Naive thymus-derived CD8-positive, alpha-beta T cell (primary cell): Measurements from ENCODE around the gene IRF4. TPM values are rescaled to one million over a fixed set of nuclear protein-coding genes. Genes with fewer than 3 reads are reported as not detected.
A peak's percentile ranks its signal among the peaks of the same experiment; 100 is the strongest.
"Not testable (repeated sequence)": the region's sequence is repeated elsewhere in the genome, so short reads cannot be mapped to it uniquely, and the experiment has no call there.

Experiments
- ATAC-seq, 2 donors: fragments of 150-1000 bp; cut with Tn5 transposase in 1 of 2; sonication (Bioruptor Pico), chemical (Tn5 transposase) in 1 of 2; 1 replicate in 1 of 2; 2 replicates in 1 of 2; pipeline ENCODE4 v1.10.0; 2021; ENCODE audit warnings: mild to moderate bottlenecking in 2 of 2, moderate library complexity in 2 of 2
- POLR2A ChIA-PET: fragments of 350-600 bp; sonication (Branson Sonifier 250); formaldehyde crosslinking; loops from one replicate; lab custom pipeline; 2021; ENCODE audit warnings: antibody characterized with exemption; lab: Charles Lee
- DNase-seq, 10 donors: peaks; one replicate each; pipeline versions ENCODE4 v3.0.0 to v3.0.0-alpha.2; 2020 to 2022
- H3K27ac Mint-ChIP-seq, 10 donors: one replicate each; pipeline ENCODE4 v1.8.0; 2020 to 2022; ENCODE audit warnings: mild to moderate bottlenecking in 10 of 10, mixed read lengths in 10 of 10, moderate library complexity in 4 of 10, inconsistent platforms in 1 of 10
- H3K27me3 Mint-ChIP-seq, 5 donors: one replicate each; pipeline ENCODE4 v1.8.0; 2021 to 2022; ENCODE audit warnings: mixed read lengths in 5 of 5
- H3K36me3 Mint-ChIP-seq, 3 donors: one replicate each; pipeline ENCODE4 v1.8.0; 2020 to 2022; ENCODE audit warnings: mixed read lengths in 3 of 3, mild to moderate bottlenecking in 2 of 3, inconsistent platforms in 1 of 3
- H3K4me1 Mint-ChIP-seq, 4 donors: one replicate each; pipeline ENCODE4 v1.8.0; 2021 to 2022; ENCODE audit warnings: mixed read lengths in 4 of 4
- H3K4me3 Mint-ChIP-seq, 10 donors: one replicate each; pipeline ENCODE4 v1.8.0; 2020 to 2022; ENCODE audit warnings: mild to moderate bottlenecking in 10 of 10, mixed read lengths in 10 of 10, moderate library complexity in 6 of 10, inconsistent platforms in 1 of 10
- H3K9me3 Mint-ChIP-seq, 9 donors: one replicate each; pipeline ENCODE4 v1.8.0; 2020 to 2022; ENCODE audit warnings: mixed read lengths in 9 of 9, mild to moderate bottlenecking in 3 of 9, inconsistent platforms in 1 of 9, moderate library complexity in 1 of 9
- polyA plus RNA-seq, 3 donors: library from polyadenylated mRNA; unstranded; fragments of 300-500 nt; fragmentation: Illumina TruSeq; gene quantifications; one replicate each; pipeline ENCODE4 v1.2.3, GENCODE V29; 2021
- total RNA-seq, 8 experiments: library from RNA in 2 of 8; stranded (reverse) in 2 of 8; gene quantifications; one replicate each; pipeline ENCODE4 v1.2.3 and lab custom pipeline; 2021 to 2026

Gene IRF4
- total and polyA plus RNA-seq, 5 experiments from 2014 or later = 0.44 to 10.4 (median 0.97) TPM

DNA sequence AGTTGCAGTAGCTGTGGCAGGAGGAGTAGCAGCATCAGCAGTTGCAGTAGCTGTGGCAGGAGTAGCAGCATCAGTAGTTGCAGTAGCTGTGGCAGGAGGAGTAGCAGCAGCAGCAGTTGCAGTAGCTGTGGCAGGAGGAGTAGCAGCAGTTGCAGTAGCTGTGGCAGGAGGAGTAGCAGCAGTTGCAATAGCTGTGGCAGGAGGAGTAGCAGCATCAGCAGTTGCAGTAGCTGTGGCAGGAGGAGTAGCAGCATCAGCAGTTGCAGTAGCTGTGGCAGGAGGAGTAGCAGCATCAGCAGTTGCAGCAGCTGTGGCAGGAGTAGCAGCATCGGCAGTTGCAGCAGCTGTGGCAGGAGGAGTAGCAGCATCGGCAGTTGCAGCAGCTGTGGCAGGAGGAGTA, 19.7 kb upstream of the IRF4 start:
- DNase-seq, H3K27ac Mint-ChIP-seq, ATAC-seq, H3K4me3 Mint-ChIP-seq, H3K36me3 Mint-ChIP-seq: not testable (repeated sequence)
- peaks cover 10 to 15% (median 11%) of the 10 kb centered on the region in 4 donors for H3K4me1 Mint-ChIP-seq
- peaks cover 12 to 62% (median 23%) of the 10 kb centered on the region in 5 donors for H3K27me3 Mint-ChIP-seq
- POLR2A ChIA-PET = interaction anchor here (0.7 kb wide), 1 partner anchor 26 kb away, joined by 3 read pairs; no protein-coding TSS in a partner anchor
- peaks cover 0 to 14% (median 3%) of the 10 kb centered on the region in 9 donors for H3K9me3 Mint-ChIP-seq

GRCh38 chr6:372336-372911, 19.1 kb upstream of the IRF4 start:
- H3K9me3 Mint-ChIP-seq = peaks cover 0 to 13% (median 3%) of the 10 kb centered on the region in 9 donors
- DNase-seq (no peak), ATAC-seq (no peak)
- peaks cover 15 to 67% (median 27%) of the 10 kb centered on the region in 5 donors for H3K27me3 Mint-ChIP-seq
- H3K36me3 Mint-ChIP-seq = peaks cover 0 to 1% (median 0%) of the 10 kb centered on the region in 3 donors
- POLR2A ChIA-PET = interaction anchor here (0.7 kb wide), 2 partner anchors 25 to 31 kb away, joined by 3 read pairs; no protein-coding TSS in a partner anchor
- peak overlapping the region in 1 of 10 donors; percentile 42 for H3K27ac Mint-ChIP-seq
- peaks cover 14 to 21% (median 15%) of the 10 kb centered on the region in 4 donors for H3K4me1 Mint-ChIP-seq
- peak overlapping the region in 2 of 10 donors; percentile 16 to 33 for H3K4me3 Mint-ChIP-seq

DNA sequence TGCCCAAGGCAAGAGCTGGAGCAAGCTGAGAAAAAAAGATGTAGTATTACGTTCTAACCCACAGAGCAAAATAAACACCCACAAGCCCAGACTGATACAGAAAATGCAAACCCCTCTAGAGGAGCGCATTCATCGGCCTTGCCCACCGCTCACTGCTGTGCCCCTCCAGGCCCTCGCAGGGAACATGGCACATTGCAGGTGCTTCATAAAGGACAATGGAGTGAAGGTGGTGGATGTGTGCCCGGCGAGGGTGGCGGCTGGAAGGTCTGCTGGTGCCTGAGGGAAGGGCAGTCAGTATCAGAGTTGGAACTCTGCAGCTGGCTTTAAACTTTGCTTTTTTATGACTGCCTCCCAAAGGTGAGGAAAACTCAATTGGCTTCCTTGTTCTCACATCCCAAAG, 18.5 kb upstream of the IRF4 start:
- Mint-ChIP-seq H3K4me1 (peaks cover 14 to 26% (median 16%) of the 10 kb centered on the region in 4 donors), H3K9me3 (peaks cover 0 to 16% (median 3%) of the 10 kb centered on the region in 9 donors), H3K36me3 (peaks cover 0 to 1% (median 0%) of the 10 kb centered on the region in 3 donors), H3K4me3 (peak overlapping the region in 1 of 10 donors; percentile 16), H3K27ac (peak overlapping the region in 3 of 10 donors; percentile 21 to 46 (median 42)), H3K27me3 (peaks cover 16 to 74% (median 31%) of the 10 kb centered on the region in 5 donors)
- POLR2A ChIA-PET = interaction anchor here (0.6 to 0.7 kb wide), 2 partner anchors 30 to 80 kb away, joined by 3 read pairs; no protein-coding TSS in a partner anchor
- ATAC-seq = no peak
- DNase-seq = no peak

GRCh38 chr6:373773-374724, 17.5 kb upstream of the IRF4 start:
- Mint-ChIP-seq H3K27ac (no peak overlapping the region), H3K4me3 (no peak overlapping the region), H3K4me1 (peaks cover 15 to 36% (median 19%) of the 10 kb centered on the region in 4 donors), H3K9me3 (peaks cover 0 to 16% (median 3%) of the 10 kb centered on the region in 9 donors), H3K27me3 (peaks cover 16 to 77% (median 37%) of the 10 kb centered on the region in 5 donors), H3K36me3 (peaks cover 0 to 1% (median 0%) of the 10 kb centered on the region in 3 donors)
- ATAC-seq = no peak
- POLR2A ChIA-PET = interaction anchor here (0.9 kb wide), 1 partner anchor 10 kb away, joined by 3 read pairs; no protein-coding TSS in a partner anchor
- DNase-seq = no peak

DNA sequence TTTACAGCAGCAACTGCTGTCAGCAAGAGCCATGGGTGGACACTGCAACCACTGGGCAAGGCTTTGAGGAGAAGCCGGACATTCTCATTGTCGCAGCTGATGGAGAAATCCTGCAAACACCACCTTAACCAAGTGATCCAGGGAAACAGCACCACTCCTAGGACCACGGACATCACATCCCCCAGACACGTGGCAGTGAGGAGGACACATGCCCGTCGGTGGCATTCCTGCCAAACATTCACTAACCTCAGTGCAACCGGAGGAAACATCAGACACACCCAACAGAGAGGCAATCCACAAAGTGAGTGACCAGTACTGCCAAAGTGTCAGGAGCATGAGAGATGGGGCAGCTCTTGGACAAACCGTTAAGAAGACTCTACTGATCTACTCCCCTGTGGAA, 16.6 kb upstream of the IRF4 start:
- POLR2A ChIA-PET = no interaction called here
- peaks cover 17 to 72% (median 34%) of the 10 kb centered on the region in 5 donors for H3K27me3 Mint-ChIP-seq
- peaks cover 0 to 12% (median 2%) of the 10 kb centered on the region in 9 donors for H3K9me3 Mint-ChIP-seq

DNA sequence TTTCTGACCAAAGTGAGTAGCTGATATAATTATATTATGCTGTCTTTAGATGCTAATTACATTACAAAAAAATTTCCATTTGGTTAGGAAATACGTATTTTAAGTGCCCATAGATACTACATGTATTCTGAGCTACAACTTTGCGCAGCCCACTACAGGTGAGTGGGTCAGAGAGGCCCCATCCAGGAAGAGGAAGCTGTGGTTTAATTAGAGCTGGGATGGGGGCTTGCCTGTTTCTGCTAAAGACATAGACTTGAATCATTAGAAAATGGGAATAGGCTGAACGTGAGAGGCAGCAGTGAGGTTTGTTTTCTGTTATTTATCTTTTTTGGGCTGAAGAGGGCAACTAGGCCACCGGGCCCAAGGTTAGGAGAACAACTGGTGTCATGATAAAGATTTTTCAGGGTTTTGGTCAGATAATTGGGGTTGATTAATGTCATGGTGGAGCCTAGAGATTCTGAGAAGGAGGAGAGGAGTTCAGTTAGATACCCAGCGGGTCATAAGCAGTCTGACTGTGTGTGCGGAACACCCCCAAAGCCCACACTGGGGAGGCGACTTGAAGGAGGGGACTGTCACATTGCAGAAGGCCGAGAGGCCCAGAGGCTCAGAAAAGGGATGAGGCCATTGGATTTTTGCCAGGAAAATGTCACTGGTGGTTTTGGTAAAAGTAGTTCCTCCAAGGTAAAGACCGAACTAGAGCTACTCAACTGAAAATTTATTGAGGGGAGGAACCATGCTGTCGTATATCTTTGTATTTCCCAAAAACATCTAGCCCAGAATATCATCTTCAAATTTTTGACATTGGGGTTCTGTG, 14.5 kb upstream of the IRF4 start:
- peak overlapping the region in 1 of 10 donors; percentile 43 for H3K4me3 Mint-ChIP-seq
- DNase-seq (no peak), ATAC-seq (no peak)
- POLR2A ChIA-PET = no interaction called here
- H3K9me3 Mint-ChIP-seq = peaks cover 0 to 7% (median 0%) of the 10 kb centered on the region in 9 donors
- H3K27me3 Mint-ChIP-seq = peaks cover 24 to 83% (median 48%) of the 10 kb centered on the region in 5 donors
- peaks cover 0 to 2% (median 0%) of the 10 kb centered on the region in 3 donors for H3K36me3 Mint-ChIP-seq
- peaks cover 16 to 41% (median 23%) of the 10 kb centered on the region in 4 donors for H3K4me1 Mint-ChIP-seq
- H3K27ac Mint-ChIP-seq = no peak overlapping the region

More for the DNA sequence above, 16.6 kb upstream of the IRF4 start:
- Mint-ChIP-seq H3K4me1 (peaks cover 15 to 41% (median 18%) of the 10 kb centered on the region in 4 donors), H3K36me3 (no peaks in the 10 kb centered on the region), H3K27ac (peak overlapping the region in 1 of 10 donors; percentile 46), H3K4me3 (no peak overlapping the region)
- ATAC-seq (no peak), DNase-seq (no peak)

DNA sequence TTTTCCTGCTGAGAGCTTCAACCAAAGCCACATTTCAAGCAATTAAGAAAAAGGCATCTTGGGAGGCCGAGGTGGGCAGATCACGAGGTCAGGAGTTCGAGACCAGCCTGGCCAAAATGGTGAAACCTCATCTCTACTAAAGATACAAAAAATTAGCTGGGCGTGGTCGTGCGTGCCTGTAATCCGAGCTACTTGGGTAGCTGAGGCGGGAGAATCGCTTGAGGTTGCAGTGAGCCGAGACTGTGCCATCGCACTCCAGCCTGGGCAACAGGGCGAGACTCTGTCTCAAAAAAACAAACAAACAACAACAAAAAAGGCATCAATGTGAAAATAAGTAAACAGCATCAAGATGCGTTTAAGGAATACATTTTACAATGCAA, 13.9 kb upstream of the IRF4 start:
- POLR2A ChIA-PET, DNase-seq, ATAC-seq, H3K36me3 Mint-ChIP-seq, H3K9me3 Mint-ChIP-seq, H3K4me3 Mint-ChIP-seq: not testable (repeated sequence)
- H3K4me1 Mint-ChIP-seq = peaks cover 14 to 39% (median 20%) of the 10 kb centered on the region in 4 donors
- H3K27ac Mint-ChIP-seq = peak overlapping the region in 1 of 10 donors; percentile 24
- peaks cover 24 to 83% (median 51%) of the 10 kb centered on the region in 5 donors for H3K27me3 Mint-ChIP-seq

GRCh38 chr6:378090-378957, 13.2 kb upstream of the IRF4 start:
- POLR2A ChIA-PET = no interaction called here
- H3K27ac Mint-ChIP-seq = no peak overlapping the region
- no peak overlapping the region for H3K4me3 Mint-ChIP-seq
- H3K9me3 Mint-ChIP-seq = peaks cover 0 to 7% (median 0%) of the 10 kb centered on the region in 9 donors
- no peak for ATAC-seq
- peaks cover 0 to 2% (median 0%) of the 10 kb centered on the region in 3 donors for H3K36me3 Mint-ChIP-seq
- peaks cover 12 to 32% (median 15%) of the 10 kb centered on the region in 4 donors for H3K4me1 Mint-ChIP-seq
- H3K27me3 Mint-ChIP-seq = peaks cover 24 to 78% (median 49%) of the 10 kb centered on the region in 5 donors
- DNase-seq = no peak

- H3K4me3 Mint-ChIP-seq = no peak overlapping the region
- peaks cover 12 to 28% (median 14%) of the 10 kb centered on the region in 4 donors for H3K4me1 Mint-ChIP-seq
- POLR2A ChIA-PET = no interaction called here
- peaks cover 23 to 80% (median 54%) of the 10 kb centered on the region in 5 donors for H3K27me3 Mint-ChIP-seq
- no peak for DNase-seq
- H3K27ac Mint-ChIP-seq = no peak overlapping the region
- peaks cover 0 to 7% (median 0%) of the 10 kb centered on the region in 9 donors for H3K9me3 Mint-ChIP-seq
- peaks cover 0 to 2% (median 0%) of the 10 kb centered on the region in 3 donors for H3K36me3 Mint-ChIP-seq
- no peak for ATAC-seq
Measured at GRCh38 chr6:378958-379409, 12.6 kb upstream of the IRF4 start.

DNA sequence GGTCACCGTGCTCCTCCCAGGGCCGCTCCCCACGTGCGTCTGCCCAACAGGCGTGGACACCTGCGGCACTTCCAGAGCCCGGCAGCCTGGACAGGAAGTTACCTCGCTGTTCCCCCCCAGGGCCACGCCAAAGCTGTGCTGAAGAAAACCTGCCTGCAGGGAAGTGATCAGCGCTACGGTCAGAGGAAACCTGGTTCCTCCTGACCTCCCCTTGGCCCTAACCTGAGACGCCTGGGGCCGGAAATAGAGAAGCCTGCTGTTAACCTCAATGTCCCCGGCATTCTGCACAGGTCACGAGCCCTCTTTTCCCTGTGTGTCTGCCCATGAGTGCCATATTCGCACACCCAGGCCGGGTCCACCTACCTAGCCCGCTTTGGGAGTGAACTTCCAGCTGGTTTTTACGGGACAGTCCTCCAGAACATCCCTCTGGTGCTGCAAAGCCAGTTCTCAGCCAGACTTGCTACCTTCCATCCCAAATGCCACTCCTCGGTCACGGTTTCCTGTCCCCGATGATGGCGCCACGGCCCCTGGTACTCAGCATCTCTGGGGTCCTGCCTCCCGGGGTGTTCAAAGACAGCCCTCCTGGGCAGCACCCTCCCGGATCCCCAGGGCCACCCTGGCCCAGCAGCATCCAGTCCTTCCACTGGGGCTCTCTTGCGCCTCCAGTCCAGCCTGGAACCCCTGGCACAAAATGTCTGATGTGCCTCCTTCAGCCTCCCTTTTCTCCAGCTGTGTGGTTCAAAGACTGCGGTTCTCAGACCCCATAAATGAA, 12.0 kb upstream of the IRF4 start:
- H3K4me1 Mint-ChIP-seq = peaks cover 12 to 28% (median 14%) of the 10 kb centered on the region in 4 donors
- DNase-seq = no peak
- peak overlapping the region in 1 of 10 donors; percentile 28 for H3K27ac Mint-ChIP-seq
- peaks cover 19 to 80% (median 53%) of the 10 kb centered on the region in 5 donors for H3K27me3 Mint-ChIP-seq
- peaks cover 0 to 5% (median 0%) of the 10 kb centered on the region in 9 donors for H3K9me3 Mint-ChIP-seq
- POLR2A ChIA-PET = no interaction called here
- peaks cover 0 to 2% (median 0%) of the 10 kb centered on the region in 3 donors for H3K36me3 Mint-ChIP-seq
- H3K4me3 Mint-ChIP-seq = no peak overlapping the region
- ATAC-seq = no peak
